ENCODE measurements around the gene M1AP.
"Not testable (repeated sequence)": the region's sequence is repeated elsewhere in the genome, so short reads cannot be mapped to it uniquely, and the experiment has no call there.

Gene M1AP

GRCh38 chr2:74646834-74647482, 1.2 kb downstream of the M1AP start:
- DNase-seq, result no peak

GRCh38 chr2:74646201-74646600, 1.9 kb downstream of the M1AP start:
- no peak for DNase-seq

DNA sequence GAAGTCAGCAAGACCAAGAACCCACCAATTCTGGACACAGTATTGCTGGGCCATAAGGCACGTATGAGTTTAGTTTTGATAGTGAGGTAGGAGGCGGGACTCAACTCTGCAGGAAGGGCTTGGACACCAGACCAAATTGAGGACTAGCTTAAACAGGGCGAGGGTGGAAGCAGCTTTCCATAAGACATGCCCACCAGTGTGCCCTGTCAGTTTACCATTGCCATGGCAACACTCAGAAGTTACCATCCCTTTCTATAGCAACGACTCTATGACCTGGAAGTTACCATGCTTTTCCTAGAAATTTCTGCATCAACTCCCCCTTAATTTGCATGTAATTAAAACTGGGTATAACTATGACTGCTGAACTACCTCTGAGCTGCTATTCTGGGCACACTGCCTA, 2.8 kb downstream of the M1AP start:
- DNase-seq, result no peak

- DNase-seq, result no peak
These were observed 8.6 kb downstream of the M1AP start for GRCh38 chr2:74639550-74639949.

GRCh38 chr2:74632939-74633312, 15.2 kb downstream of the M1AP start:
- DNase-seq, result no peak

DNA sequence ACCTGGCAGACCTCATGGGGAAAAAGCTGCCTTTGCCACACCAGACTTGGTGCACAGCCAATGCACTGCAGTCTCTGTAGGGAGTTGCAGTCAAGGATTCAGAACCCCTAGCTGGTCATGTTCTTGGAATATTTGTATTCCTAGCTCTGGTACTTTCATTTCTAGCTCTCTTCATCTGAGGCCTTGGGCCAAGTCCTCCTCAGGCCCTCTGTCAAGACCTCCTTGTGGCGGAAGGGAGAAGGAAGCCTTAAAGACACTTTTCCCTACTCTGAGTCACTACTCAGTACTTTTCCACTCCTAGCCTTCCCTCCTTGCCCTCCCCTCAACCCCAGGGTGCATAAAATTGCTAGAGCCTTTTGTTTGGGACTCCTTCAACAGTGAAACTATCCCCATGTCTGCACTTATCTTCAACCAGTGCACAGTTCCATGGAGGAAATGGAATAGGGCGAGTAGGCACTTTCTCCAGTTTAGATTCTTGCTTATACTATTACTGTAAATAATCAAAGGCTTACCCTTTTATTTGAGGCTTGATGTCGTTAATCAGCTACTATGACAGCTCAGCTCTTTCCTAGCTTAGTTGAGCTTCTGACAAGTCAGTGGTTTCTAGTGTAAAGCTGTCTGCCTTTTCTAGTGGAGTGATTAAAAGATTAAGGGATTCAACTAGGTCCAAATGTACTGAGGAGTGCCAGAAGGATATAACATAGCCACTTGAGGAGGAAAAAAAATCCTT, 15.8 kb downstream of the M1AP start:
- no peak for DNase-seq

DNA sequence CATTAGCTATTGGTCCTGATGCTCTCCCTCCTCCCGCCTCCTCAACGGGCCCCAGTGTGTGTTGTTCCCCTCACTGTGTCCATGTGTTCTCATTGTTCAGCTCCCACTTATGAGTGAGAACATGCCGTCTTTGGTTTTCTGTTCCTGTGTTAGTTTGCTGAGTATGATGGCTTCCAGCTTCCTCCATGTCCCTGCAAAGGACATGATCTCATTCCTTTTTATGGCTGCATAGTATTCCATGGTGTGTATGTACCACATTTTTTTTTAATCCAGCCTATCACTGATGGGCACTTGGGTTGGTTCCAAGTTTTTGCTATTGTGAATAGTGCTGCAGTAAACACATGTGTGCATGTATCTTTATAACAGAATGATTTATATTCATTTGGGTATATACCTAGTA, 17.7 kb downstream of the M1AP start:
- DNase-seq, result not testable (repeated sequence)

GRCh38 chr2:74628538-74629105, 19.5 kb downstream of the M1AP start:
- DNase-seq, result no peak

GRCh38 chr2:74625658-74626425, 22.3 kb downstream of the M1AP start:
- no peak for DNase-seq

- no peak for DNase-seq
These were observed 27.5 kb downstream of the M1AP start for GRCh38 chr2:74620671-74621070.

GRCh38 chr2:74619651-74620297, 28.4 kb downstream of the M1AP start:
- no peak for DNase-seq

DNA sequence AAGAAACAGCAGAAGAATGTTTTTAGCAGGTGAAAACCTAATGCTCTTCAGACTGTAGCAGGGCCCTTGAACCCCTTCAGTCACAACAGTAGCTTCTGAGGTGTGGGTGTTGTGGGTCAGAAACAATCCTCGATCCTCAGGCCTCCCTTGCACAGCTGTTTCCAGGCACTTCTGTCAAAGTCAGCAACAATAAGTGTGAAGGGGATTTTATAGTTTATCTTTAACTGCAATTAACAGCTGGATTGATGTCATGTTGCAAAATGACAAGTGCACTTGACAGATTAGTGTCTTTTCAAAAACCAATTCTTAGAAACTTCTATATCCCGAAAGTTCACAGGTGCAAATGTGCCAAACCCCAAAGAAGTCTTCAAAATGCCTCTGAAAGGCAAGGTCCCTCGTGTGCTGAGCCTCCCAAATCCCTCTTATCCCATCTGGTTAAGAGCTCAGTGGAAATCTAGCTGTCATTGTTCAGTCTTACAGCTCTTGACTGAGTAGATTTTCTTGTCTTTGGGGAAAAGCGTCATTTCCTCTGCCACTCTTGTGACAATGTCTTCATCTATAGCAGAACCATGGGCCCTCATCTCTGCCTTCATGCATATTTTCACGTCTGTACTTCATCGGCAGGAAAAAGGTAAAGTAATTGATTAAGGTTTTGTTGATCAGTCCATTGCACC, 29.6 kb downstream of the M1AP start:
- DNase-seq, result no peak

- DNase-seq, result no peak
These were observed 31.0 kb downstream of the M1AP start for GRCh38 chr2:74617122-74617521.

GRCh38 chr2:74606927-74607326, 41.2 kb downstream of the M1AP start:
- no peak for DNase-seq

GRCh38 chr2:74603282-74604000, 44.7 kb downstream of the M1AP start:
- no peak for DNase-seq

GRCh38 chr2:74602586-74603281, 45.4 kb downstream of the M1AP start:
- no peak for DNase-seq

DNA sequence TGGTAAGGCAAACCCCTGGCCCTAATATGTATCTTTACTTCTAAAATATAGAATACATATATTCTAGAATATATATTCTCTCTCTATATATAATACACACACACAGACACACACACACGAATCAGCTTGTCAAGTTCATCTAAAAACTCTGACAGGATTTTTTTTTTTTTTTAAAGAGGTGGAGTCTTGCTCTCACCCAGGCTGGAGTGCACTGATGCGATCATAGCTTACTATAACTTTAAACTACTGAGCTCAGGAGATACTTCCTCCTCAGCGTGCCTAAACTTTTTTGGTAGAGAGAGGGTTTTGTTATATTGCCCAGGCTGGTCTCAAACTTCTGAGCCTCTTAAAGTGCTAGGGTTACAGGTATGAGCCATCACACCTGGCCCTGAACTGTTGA, 48.5 kb downstream of the M1AP start:
- DNase-seq, result no peak

DNA sequence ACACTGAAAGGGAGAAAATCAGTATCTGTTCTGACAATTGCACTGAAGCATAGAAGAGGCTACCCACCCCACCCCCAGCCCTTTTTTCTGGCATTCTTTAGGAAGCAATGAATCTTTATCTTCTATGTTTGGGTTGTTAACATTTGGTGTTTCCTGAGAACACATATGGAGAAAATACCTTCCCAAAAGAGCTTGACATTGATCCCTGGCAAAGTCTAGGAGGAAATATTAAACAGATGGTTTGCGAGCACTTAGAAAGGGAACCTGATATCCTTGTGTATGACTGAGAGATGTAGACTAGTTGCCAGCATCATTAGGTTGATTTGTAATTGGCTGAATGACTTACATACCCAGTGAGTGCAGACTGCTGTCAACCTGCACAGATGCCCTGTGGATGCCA, 50.7 kb downstream of the M1AP start:
- DNase-seq, result no peak

DNA sequence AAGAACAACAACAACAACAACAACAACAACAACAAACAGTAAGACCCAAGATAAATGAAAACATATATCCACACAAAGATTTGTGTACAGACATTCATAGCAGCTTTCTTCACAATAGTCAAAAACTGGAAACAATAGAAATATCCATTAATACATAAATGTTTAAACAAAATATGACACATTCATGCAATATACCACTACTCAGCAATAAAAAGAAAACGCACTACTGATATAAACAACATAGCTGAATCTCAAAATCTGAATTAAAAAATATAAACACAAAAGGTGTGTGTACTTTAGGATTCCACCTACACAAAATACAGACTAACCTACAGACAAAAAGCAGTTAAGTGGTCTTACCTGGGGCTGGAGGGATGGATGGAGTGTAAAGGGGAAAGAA, 51.5 kb downstream of the M1AP start:
- no peak for DNase-seq

GRCh38 chr2:74593826-74594772, 54.0 kb downstream of the M1AP start:
- no peak for DNase-seq

Data from activated CD4-positive, alpha-beta T cell treated with anti-CD3 and anti-CD28 coated beads for 48 hours (primary cell).